Esophagus muscularis mucosa (tissue), 4 donors: ENCODE data around the gene GGT7.

Experiments used
- CTCF ChIP-seq, 3 experiments: fragments of 200-600 bp in 2 of 3; fragments of 450-650 bp in 1 of 3; sonication (generic) in 2 of 3; IDR thresholded peaks; one replicate each; pipeline ENCODE4 v1.5.1; 2017 to 2019; ENCODE audit warnings: antibody characterized with exemption in 3 of 3, mild to moderate bottlenecking in 2 of 3, moderate library complexity in 1 of 3
- EP300 ChIP-seq: sonication (generic); formaldehyde crosslinking; IDR thresholded peaks from one replicate; pipeline ENCODE4 v1.6.1; 2017; ENCODE audit warnings: antibody characterized with exemption
- POLR2A ChIP-seq: fragments of 450-650 bp; IDR thresholded peaks from one replicate; pipeline ENCODE4 v1.6.1; 2017; ENCODE audit warnings: antibody characterized with exemption, moderate library complexity, mild to moderate bottlenecking, low read depth

- no peak for TF ChIP-seq EP300
- TF ChIP-seq POLR2A: peak; percentile 50
- peak; percentile 78 to 80 (median 79) for TF ChIP-seq CTCF (IDR thresholded peaks at IDR 0.05)
Measured at GRCh38 chr20:34872622-34873224, at the start of gene GGT7.
